DMS114 treated with DMSO at 0.1 percent for 48 hours (cell line): ENCODE data around the gene TENM3.
"Not testable (repeated sequence)": the region's sequence is repeated elsewhere in the genome, so short reads cannot be mapped to it uniquely, and the experiment has no call there.

Experiments used
- DNase-seq: peaks from one replicate; lab custom pipeline; 2025; ENCODE audit not compliant: unreplicated experiment; lab: John Stamatoyannopoulos, UW

Gene TENM3

DNA sequence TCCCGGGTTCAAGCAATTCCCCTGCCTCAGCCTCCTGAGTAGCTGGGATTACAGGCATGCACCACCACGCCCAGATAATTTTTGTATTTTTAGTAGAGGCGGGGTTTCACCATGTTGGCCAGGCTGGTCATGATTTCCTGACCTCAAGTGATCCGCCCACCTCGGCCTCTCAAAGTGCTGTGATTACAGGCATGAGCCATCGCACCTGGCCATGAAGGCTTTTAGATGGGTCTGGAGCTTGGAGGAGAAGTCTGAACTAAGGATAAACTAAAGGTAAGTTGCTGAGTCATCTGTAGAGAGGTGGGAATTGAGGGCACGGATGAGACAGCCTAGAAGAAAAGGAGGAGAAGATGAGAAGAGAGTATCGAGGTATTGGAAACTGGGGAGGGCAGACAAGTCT lies at the start of gene TENM3:
Gene TENM3, plus strand, starts transcription at position 199 of the 400 bp plus-strand sequence. CDS start 80,619 bp downstream, outside the sequence.
- DNase-seq: not testable (repeated sequence)

DNA sequence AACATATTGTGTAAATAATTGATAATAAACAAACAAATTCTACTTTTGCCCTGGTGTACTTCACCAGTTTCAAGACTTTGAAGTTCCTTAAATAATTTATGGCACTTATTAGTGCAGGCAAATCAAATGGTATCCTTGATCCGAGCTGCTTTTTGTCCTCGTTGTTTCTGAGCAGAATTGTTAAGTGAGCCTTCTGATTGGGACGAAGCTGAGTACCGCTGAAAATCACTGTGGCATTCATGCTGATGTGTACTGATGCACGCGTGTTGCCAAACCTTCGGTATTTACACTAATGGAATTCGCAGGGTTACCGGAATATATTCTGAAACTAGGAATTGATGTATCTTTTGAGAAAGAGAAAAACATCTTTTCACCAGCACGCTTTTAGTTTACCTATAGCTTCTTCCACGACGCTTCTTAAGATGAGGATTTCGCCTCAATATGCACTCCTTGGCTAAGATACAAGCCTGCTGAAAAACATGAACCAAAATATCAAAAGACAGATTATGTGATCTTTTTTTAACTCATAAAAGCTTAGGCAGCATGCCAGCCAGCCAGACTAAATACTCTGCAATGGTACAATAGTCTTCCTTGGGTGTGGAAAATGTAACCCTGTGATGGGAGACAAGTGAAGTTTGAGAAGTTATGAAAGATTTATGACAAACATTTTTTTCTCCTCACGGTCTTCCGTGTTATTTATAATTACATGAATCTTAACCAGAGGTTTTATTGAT lies 48.9 kb upstream of the TENM3 start:
- no peak for DNase-seq

DNA sequence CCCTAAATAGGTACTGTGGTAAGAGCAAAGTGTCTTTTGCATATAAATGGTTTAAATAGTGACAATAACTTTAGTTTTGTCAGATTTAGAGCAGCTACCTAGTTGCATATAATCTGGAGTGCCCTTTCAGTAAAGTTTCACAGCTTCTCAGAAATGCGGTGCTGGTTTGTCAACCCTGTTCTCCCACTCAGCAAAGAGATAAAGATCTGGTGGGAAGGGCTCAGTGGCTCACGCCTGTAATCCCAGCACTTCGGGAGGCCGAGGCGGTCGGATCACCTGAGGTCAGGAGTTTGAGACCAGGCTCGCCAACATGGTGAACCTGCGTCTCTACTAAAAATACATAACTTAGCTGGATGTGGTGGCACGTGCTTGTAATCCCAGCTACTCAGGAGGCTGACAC lies 45.6 kb upstream of the TENM3 start:
- DNase-seq: no peak

DNA sequence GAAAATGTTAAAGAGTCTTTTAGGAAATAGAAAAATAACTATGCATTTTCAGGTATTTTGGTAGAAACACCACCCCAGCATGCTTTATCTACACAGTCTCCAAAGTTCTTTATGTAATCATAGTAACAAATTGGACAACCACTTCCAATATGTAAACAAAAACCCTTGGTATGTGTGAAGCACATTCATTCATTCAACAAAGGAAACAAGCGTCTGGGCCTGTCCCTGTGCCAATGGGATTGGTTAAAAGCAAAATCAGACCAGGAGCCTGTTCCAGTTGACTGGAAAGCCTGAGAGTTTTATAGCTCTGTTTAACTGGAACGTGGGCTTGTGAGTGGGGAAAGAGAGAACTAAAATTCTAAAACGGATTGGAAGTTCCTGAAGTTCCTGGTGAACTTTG lies 41.3 kb upstream of the TENM3 start:
- DNase-seq: no peak

DNA sequence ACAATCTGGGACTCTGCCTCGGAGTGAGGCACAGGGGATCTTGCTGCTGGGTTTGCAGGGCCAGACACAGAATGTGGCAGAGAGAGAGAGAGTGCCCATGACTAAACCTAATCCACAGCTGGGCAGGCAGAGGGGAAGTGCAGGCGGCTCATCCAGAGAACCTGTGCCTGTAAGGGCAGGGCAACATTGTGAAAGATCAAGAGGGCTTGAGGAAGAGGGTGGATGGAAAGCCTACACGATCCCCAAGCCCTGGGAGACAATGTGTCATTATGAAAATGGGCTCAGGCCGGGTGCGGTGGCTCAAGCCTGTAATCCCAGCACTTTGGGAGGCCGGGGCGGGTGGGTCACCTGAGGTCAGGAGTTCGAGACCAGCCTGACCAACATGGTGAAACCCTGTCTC lies 40.6 kb upstream of the TENM3 start:
- DNase-seq: no peak

DNA sequence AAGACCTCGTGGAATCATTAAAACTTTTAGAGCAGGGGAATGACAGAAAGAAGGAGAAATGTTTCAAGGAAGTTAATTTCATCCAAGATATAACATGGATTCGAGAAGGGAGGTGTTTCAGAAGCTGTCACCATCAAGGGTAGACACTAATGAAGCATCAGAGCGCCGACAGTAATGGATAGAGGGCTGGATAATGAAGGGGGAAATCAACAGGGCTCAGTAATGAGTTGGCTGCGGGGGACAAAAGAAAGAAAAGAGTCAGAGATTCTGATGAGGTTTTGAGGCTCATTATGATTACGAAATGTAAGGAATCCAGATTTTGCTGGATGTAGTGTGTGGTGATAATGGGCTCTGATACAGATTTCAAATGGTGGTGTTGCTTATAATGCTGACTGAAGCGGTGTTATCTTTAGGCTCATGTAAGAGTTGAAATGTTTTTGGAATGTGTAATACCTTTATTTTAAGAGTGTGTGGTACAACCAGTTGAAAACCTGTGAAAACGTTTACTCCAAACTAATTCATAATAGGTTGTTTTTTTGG lies 39.3 kb upstream of the TENM3 start:
- DNase-seq: no peak

DNA sequence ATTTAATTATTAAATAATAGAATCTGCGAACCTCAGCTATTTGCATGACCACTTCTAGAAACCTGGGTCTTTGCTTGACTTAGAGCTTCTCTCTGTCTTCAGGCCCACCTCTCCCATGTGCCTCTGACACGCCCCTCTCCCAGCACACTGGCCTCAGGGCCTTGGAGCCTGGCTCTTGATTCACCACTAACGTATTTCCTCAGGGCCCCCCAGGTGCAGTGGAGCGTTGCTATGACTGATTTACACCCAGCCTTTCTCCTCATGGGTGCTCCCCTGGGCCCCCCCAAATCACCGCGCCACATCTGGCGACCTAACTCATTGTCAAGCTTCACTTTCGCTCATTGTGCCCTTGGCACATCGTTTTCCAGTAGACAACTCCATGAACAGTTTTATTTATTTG lies 37.9 kb upstream of the TENM3 start:
- DNase-seq: no peak

DNA sequence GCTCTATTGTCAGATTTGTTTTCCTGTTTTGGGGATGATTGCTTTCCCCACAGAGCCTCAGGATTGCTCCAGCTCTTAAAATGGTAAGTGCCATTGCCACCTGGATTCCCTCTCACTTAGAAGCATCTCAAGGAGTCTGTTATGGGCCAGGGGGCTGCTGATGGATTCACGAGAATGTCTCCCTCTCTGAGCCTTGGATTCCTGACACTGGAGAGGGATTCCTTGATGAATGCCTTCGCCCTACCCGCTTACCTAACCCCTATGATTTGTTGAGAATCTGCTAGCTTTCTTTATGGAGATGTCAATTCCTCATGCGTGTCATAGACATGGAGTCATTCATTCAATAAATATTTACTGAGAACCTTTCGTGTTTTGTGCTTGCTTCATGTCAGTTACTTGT lies 36.9 kb upstream of the TENM3 start:
- DNase-seq: no peak

DNA sequence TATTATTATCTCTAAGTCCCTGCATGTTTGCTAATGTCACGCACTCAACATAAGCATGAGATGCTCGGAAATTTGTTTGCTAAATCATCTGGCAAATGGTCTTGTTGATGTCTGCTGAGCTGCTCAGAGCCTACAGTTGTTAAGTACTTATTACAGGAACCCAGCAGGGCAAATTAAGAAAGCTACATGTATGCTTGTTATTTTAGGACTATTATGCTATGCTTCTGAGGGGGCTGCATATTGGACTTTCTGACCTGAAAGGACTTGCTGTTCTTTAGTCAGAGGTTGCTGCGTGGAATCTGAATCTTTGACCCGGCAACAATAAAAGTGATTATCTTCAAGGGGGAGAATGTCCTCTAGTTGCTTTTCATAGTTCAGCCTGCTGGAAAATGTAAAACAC lies 36.3 kb upstream of the TENM3 start:
- no peak for DNase-seq

DNA sequence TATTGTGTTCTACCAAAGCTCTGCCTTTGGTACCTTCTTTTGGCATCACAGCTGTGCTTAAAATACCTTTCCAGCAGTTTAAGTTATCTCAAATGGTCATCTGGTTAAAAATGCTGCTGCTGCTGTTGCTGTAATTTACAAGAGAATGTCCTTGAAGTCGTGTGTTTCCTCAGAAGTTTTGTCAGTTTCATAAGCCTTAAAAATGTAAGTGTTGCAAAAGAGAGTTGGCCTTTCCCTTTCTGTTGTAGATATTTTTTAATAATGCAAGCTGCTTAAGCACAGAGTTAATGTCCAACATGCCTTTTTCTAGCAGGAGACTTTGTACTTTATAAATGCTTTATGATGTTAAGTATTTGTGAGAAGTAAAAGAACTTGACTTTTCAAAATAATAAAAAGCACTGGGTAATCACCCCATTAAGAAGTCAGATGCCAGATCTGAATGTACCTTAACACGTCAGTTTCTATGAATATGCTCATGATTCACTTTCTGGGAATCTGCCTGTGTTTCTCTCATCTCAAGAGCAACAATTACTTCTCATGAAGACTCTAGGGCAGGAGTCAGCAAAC lies 35.3 kb upstream of the TENM3 start:
- no peak for DNase-seq

DNA sequence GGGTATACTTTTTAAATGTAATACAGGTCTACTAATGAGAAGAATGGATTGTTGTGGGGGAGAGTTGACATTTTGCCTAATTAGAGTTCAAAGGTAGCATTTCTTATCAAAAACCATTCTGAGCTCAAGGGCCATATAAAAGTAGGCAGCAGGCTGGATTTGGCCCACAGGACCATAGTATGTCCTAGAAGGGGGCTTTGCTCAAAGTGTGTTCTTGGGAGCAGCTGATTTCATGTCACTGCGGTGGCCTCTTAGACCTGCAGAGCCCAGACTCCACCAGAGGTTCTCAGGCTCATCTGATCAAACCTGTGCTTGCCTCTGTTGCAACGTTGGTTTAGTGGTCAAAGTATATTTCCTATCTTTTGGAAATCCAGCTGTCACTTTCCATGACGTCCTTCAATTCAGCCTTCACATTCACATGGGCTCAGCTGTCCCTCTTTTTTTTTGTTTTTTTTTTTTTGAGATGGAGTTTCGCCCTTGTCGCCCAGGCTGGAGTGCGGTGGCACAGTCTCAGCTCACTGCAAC lies 34.6 kb upstream of the TENM3 start:
- DNase-seq: no peak

DNA sequence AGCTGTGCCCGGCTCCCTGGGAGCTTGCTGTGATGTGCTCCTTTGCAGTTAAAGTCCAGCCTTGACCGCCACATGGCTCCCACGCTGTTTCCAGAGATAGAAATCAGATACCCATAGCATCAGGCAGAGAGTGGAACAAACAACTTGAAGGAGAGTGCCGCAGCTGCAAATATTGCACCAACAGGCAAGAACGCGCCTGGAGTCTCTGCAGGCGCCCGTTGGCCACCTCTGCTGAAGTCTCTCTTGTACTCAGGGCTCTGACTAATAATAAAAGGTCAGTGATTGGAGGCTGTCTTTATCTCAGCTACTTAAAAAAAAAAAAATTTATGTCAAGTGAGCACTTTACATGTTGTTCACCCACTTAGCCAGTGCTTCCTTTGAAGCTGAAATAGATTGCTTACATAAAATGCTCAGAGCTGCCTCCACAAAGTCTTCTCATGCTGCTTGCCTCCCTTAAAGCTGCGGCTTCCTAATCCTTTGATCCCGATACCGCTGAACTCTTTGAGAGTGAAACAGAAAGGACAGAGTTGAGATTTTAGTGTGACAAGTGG lies 30.9 kb upstream of the TENM3 start:
- DNase-seq: no peak

DNA sequence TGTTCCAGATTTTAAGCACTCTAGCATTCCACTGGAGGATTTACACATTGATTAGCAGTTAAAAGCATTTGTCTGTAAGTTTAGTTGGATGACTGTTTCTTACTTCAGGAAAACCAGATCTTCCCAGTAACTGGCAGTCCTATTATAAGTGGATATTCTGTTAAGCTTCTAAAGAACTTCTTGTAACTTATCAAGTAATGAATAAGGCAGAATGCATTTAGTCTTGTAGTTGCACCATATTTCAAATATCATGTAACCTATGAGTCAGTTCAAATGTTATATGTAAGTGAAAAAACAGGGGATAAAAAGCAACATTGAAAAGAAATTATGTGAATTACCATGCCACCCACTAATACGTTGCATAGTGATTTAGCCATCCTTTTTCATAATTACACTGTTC lies 30.2 kb upstream of the TENM3 start:
- no peak for DNase-seq

DNA sequence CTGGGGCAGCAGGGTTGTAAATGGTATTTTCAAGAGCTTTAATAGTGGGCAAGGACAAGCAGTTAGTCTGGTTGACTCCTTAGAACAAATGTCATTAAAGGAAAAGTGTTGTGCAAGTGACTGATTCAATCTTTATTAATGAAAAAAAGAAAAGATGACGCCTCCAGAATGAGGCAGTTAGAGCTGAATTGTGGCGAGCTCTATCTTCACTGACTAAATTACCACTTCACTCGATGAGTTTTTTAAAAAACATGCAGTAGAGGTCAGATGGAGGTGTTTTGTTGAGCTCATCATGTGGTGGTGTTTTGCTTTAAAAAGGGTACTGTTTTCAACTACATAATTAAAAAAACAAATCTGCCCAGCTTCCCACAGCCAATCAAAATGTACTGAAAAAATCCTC lies 28.1 kb upstream of the TENM3 start:
- DNase-seq: no peak

DNA sequence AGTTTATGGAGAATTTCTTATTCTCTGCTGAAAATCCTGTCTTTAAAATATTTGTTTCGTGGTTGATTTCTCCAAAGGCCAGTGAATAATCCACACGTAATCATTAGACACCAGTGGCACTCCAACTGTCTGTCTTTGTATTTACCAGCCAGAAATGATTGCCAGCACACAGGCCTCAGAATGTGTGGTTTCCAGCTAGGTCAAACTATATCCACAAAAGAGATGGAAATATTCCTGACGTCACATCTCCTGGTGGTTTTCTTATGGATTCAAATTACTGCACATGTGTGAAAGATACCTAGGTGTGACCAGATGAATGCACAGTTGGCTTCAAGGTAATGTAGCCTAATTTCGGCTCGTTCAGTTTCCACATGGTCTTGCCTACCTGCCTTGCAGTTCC lies 27.2 kb upstream of the TENM3 start:
- DNase-seq: no peak

DNA sequence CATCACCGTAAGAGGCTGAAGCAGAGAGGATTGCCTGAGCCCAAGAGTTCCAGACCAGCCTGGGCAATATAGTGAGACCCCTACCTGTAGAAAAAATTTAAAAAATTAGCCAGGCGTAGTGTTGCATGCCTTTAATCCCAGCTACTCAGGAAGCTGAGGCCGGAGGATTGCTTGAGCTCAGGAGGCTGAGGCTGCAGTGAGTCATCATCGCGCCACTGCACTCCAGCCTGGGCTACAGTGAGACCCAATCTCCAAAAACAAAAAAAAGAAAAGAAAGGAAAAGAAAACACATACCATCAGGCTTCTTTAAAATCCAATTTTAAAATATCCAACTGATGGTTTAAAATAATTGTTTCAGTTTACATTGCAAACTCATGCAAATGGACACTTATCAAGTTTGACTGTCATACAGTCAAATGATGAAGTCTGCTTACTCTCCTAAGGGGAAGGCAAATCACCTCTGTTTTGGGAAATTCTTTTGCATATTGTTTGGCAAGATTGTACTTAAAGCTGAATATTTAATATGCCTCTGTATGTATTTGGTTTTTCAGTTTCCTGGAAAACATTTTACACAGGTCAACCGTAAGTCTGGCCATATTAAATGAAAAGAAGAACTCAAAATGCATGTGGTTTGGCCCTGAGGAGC lies 23.7 kb upstream of the TENM3 start:
- no peak for DNase-seq

DNA sequence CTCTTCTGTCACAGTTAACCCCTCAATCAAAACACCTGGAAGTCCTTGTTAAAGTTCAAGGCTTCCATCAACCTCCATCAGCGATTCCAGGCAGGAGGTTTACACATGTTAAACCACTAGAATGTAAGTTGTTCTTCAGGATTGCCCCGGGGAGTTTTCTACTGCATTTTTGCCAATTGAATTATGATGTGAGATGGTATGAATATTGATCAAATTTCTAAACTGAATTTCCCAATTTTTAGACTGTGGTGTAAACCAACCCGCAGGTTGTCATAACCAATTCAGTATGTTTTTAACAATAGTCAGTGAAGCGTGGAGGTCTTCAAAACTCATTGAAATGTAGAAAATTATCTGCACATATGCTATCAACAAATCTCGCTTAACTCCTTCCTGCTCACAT lies 21.2 kb upstream of the TENM3 start:
- DNase-seq: no peak

DNA sequence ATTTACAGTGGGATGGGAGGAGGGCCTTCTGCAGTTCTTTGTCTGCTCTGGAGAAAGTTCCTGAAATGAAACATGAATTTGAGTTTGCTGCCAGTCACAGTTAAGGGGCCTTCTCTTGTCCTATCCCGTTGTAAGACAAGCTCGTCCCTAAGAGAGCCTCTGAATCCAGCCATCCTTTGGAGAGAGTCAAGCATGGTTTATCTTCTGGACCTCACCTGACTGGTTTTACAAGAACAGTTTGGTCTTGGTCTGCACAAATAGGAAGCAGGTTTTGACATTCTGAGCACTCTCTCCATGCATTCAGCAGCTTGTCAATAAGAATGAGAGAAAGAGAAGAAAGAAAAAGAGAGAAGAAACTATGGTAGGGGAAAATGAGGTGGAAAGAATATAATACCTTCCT lies 20.4 kb upstream of the TENM3 start:
- no peak for DNase-seq

DNA sequence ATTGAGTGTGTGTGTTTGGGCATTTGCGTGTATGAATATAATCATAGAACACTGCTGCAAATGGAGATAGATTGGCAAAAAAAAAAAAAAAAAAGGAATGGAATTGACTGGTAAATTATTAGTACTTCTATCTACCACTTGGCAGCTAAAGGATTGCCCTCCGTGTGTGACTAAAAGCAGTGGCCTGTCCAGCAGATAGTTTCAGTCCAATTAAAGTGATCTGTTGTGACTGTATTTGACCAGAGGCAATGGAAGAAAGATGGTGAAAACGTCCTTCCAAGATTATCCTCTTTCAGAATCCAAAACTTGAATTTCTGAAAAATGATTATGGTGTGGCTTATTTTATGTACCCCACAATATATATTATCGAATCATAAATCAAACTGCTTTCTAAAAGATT lies 19.5 kb upstream of the TENM3 start:
- DNase-seq: no peak

DNA sequence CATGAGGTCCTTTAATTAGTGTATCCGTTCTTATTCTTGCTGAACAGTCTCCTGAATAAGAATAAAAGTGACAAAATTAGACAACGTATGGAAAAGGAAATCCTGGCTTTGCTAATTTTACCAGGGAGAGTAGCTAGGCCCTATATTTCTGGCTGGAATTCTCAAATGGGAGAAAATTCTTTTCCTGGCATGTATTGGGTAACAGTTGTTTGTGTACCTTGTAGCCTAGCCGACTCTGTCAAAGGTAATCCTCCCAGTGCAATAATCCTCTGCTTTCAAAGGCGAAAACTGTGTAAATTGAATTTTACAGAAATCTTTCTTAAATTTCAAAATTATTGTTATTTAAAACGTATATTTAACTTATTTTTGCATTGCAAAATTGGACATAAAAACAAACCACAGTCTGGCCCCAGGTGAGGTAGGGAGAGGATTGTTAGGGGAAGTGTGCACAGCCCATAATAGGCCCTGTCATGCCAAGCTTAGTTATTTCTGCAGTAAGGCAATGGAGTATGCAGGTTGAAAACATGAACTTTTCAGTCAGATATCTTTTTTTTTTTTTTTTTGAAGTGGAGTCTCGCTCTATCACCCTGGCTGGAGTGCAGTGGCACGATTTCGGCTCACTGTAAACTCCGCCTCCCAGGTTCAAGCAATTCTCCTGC lies 18.9 kb upstream of the TENM3 start:
- no peak for DNase-seq

DNA sequence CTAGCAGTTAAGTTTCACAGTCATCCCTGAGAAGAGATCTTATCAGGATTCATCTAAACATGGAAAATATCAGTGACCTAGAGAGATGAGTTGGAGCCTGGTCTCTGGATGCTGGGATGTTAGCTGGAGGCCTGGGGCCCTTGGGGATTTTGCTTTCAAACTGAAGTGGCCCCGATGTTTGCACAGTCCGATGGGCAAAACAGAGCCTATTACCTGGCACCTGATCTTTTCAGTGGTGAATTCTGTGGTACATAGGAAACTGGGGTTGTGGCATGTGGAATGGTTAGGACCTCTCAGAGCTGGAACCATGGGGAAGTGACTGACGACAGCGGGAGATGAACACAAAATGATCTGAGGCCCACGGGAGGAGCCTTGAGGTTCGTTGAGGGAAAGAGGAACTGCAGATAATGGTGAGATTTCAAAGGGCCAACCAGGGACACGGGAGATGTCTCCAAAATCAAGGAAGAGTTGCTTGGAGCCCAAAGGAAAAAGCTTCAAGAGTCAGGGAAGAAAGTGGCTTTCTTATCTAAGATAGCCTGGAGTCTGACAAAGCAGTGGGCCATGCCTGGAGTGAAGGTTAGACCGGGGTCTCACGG lies 17.8 kb upstream of the TENM3 start:
- DNase-seq: no peak
